Measurements from ENCODE around the gene CMPK2. TPM values are rescaled to one million over a fixed set of nuclear protein-coding genes. Genes with fewer than 3 reads are reported as not detected.
"Not testable (repeated sequence)": the region's sequence is repeated elsewhere in the genome, so short reads cannot be mapped to it uniquely, and the experiment has no call there.

The CMPK2 gene
- total RNA-seq, 1 donor from 2014 or later = 1.9 TPM

DNA sequence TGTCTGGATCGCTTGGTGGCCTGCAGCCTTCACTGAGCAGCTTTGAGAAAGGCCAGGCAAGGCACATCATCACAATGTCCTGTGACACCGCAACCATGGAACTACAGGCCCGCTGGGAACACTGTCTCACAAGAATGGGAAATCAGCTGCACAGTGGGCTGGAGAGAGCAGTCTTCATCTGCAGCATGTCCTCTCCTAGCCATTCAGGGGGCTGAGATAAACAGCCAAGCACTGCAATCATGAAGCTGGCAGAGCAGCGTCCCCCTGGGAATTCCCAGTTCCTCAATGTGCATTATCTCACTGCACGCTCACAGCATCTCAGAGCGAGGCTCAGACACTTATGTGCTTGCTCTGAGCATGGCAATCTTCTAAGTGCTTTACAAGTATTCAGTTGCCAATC is 1.9 kb downstream of the CMPK2 start:
- CTCF ChIA-PET = no interaction called here
- H3K9me3 Mint-ChIP-seq = peaks cover 12% of the 10 kb centered on the region
- peaks cover 20% of the 10 kb centered on the region for H3K36me3 Mint-ChIP-seq (ENCODE audit: low read depth)
- TF ChIP-seq, protein P1, sequence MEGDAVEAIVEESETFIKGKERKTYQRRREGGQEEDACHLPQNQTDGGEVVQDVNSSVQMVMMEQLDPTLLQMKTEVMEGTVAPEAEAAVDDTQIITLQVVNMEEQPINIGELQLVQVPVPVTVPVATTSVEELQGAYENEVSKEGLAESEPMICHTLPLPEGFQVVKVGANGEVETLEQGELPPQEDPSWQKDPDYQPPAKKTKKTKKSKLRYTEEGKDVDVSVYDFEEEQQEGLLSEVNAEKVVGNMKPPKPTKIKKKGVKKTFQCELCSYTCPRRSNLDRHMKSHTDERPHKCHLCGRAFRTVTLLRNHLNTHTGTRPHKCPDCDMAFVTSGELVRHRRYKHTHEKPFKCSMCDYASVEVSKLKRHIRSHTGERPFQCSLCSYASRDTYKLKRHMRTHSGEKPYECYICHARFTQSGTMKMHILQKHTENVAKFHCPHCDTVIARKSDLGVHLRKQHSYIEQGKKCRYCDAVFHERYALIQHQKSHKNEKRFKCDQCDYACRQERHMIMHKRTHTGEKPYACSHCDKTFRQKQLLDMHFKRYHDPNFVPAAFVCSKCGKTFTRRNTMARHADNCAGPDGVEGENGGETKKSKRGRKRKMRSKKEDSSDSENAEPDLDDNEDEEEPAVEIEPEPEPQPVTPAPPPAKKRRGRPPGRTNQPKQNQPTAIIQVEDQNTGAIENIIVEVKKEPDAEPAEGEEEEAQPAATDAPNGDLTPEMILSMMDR (IDR thresholded peaks at IDR 0.05) = no peak
- H3K27me3 Mint-ChIP-seq = no peaks in the 10 kb centered on the region
- no peak overlapping the region for H3K4me3 Mint-ChIP-seq
- POLR2A ChIA-PET = no interaction called here
- peaks cover 11% of the 10 kb centered on the region for H3K4me1 Mint-ChIP-seq
- DNase-seq (no peak), ATAC-seq (ENCODE audit: low read depth) (no peak)
- H3K27ac Mint-ChIP-seq = no peak overlapping the region
- intact Hi-C loops (cut with micrococcal nuclease) = no loop called here

DNA sequence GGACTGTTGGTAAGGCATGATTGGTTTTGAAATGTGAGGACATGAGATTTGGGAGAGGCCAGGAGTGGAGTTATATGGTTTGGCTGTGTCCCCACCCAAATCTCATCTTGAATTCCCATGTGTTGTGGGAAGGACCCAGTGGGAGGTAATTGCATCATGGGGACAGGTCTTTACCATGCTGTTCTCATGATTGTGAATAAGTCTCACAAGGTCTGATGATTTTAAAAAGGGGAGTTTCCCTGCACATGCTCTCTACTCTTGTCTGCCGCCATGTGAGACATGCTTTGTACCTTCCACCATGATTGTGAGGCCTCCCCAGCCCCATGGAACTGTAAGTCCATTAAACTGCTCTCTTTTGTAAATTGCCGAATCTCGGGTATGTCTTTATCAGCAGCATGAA is 5.4 kb downstream of the CMPK2 start:
- ChIA-PET CTCF (no interaction called here), POLR2A (no interaction called here)
- H3K9me3 Mint-ChIP-seq = peaks cover 22% of the 10 kb centered on the region
- DNase-seq = no peak
- intact Hi-C loops (cut with micrococcal nuclease) = no loop called here
- TF ChIP-seq, protein P1 (IDR thresholded peaks at IDR 0.05) = no peak
- H3K4me3 Mint-ChIP-seq = no peak overlapping the region
- no peak overlapping the region for H3K27ac Mint-ChIP-seq
- H3K36me3 Mint-ChIP-seq (ENCODE audit: low read depth) = peaks cover 35% of the 10 kb centered on the region
- no peaks in the 10 kb centered on the region for H3K27me3 Mint-ChIP-seq
- peaks cover 2% of the 10 kb centered on the region for H3K4me1 Mint-ChIP-seq
- ATAC-seq (ENCODE audit: low read depth) = no peak

DNA sequence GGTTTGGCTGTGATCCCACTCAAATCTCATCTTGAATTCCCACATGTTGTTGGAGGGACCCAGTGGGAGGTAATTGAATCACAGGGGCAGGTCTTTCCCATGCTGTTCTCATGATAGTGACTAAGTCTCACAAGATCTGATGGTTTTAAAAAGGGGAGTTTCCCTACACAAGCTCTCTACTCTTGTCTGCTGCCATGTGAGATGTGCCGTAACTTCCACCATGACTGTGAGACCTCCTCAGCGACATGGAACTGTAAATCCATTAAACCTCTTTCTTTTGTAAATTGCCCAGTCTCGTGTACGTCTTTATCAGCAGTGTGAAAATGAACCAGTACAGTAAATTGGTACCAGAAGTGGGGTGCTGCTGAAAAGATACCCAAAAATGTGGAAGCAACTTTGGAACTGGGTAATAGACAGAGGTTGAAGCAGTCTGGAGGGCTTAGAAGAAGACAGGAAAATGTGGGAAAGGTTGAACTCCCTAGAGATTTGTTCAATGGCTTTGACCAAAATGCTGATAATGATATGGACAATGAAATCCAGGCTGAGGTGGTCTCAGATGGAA is 7.2 kb downstream of the CMPK2 start:
- H3K4me1 Mint-ChIP-seq; CTCF ChIA-PET; H3K4me3 Mint-ChIP-seq; H3K27ac Mint-ChIP-seq; DNase-seq; ATAC-seq (ENCODE audit: low read depth); H3K27me3 Mint-ChIP-seq; POLR2A ChIA-PET; intact Hi-C loops (cut with micrococcal nuclease): not testable (repeated sequence)
- peaks cover 39% of the 10 kb centered on the region for H3K36me3 Mint-ChIP-seq (ENCODE audit: low read depth)
- H3K9me3 Mint-ChIP-seq = peaks cover 22% of the 10 kb centered on the region

DNA sequence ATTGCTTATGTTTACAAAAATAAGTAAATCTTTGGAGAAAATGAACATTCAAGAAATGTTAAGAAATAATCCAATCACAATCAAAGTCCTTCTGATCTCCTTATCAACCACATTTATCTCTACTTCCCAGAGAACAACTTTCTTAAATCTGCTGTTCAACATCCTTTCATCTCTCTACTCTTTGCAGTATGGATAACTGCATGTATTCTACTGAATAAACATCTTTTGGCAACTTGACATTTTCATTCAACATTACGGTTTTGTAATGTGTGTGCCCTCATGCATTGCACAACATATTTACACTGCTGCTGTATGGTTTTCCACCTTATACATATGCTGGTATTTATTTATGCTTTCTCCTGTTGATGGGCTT is 9.2 kb downstream of the CMPK2 start:
- Mint-ChIP-seq H3K9me3 (peaks cover 22% of the 10 kb centered on the region), H3K27me3 (no peaks in the 10 kb centered on the region), H3K4me3 (no peak overlapping the region), H3K4me1 (no peaks in the 10 kb centered on the region), H3K27ac (no peak overlapping the region), H3K36me3 (ENCODE audit: low read depth) (peaks cover 46% of the 10 kb centered on the region)
- ATAC-seq (ENCODE audit: low read depth) (no peak), DNase-seq (no peak)
- intact Hi-C loops (cut with micrococcal nuclease) = no loop called here
- ChIA-PET POLR2A (no interaction called here), CTCF (no interaction called here)
- TF ChIP-seq, protein P1 (IDR thresholded peaks at IDR 0.05) = no peak

DNA sequence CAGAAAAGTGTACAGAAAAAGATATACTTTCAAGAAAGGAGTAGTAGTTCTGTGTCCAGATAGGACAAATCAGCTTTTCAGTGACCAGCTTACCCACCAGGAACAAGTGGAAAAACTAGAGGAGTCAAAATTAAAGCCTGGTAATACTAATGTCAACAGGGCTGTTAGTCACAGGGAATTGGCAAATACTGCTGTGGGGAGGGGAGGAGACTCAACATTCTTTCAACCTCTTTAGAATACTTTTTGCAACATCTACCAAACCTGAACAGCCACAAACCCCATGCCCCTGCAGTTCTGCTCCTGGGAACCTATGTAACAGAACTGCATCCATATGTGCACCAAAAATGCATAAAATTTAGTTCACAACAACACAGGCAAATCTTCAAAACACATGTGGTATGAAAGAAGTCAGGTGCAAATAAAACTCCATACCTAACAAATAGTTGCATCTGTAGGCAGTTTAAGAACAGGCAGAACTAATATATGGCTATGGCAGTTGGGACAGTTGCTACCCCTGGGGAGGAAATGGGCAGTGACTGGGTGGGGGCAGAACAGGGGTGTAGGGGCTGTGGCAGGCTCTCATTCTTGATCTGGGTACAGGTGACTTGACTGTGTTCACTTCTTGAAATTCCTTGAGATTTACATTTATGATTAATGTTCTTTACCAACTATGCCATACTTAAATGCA is 9.7 kb downstream of the CMPK2 start:
- H3K36me3 Mint-ChIP-seq (ENCODE audit: low read depth) = peaks cover 47% of the 10 kb centered on the region

More for the DNA sequence above, 9.7 kb downstream of the CMPK2 start:
- H3K4me3 Mint-ChIP-seq = no peak overlapping the region
- H3K9me3 Mint-ChIP-seq = peaks cover 22% of the 10 kb centered on the region
- H3K27ac Mint-ChIP-seq = no peak overlapping the region
- DNase-seq (no peak), ATAC-seq (ENCODE audit: low read depth) (no peak)
- H3K4me1 Mint-ChIP-seq = no peaks in the 10 kb centered on the region
- TF ChIP-seq, protein P1 (IDR thresholded peaks at IDR 0.05) = no peak
- ChIA-PET CTCF (no interaction called here), POLR2A (no interaction called here)
- intact Hi-C loops (cut with micrococcal nuclease) = no loop called here
- no peaks in the 10 kb centered on the region for H3K27me3 Mint-ChIP-seq

All from activated B cell treated with CpG ODN at 0.5 μM for 24 hours (primary cell).